Karpas-422 (cell line): ENCODE measurements around the gene RNU7-1. TPM values are rescaled to one million over a fixed set of nuclear protein-coding genes. Genes with fewer than 3 reads are reported as not detected.

ENCODE experiments used
- DNase-seq: peaks from one replicate; pipeline ENCODE4 v3.0.0-alpha.2; 2015
- H2AFZ ChIP-seq: fragments of 200-600 bp; sonication (generic); 2 replicates; pipeline ENCODE4 v1.6.1; 2014; ENCODE audit warnings: antibody characterized with exemption, low read length, mixed read lengths
- H3K27ac ChIP-seq: fragments of 200-600 bp; sonication (generic); 2 replicates; pipeline ENCODE4 v1.5.1; 2014; ENCODE audit warnings: mild to moderate bottlenecking, low read length, moderate library complexity
- H3K27me3 ChIP-seq: fragments of 200-600 bp; sonication (generic); 2 replicates; pipeline ENCODE4 v1.6.1; 2014; ENCODE audit warnings: low read length, mixed read lengths
- H3K36me3 ChIP-seq: fragments of 200-600 bp; sonication (generic); 2 replicates; pipeline ENCODE4 v1.6.1; 2014; ENCODE audit warnings: low read length, mixed read lengths; ENCODE audit not compliant: insufficient read depth
- H3K4me1 ChIP-seq: fragments of 200-600 bp; sonication (generic); 2 replicates; pipeline ENCODE4 v1.6.1; 2014; ENCODE audit warnings: mild to moderate bottlenecking, low read length, mixed read lengths
- H3K4me2 ChIP-seq: fragments of 200-600 bp; sonication (generic); 2 replicates; pipeline ENCODE4 v1.6.1; 2014; ENCODE audit warnings: low read length, low read depth, mild to moderate bottlenecking; ENCODE audit not compliant: poor library complexity, severe bottlenecking
- H3K4me3 ChIP-seq: fragments of 200-600 bp; sonication (generic); 2 replicates; pipeline ENCODE4 v1.5.1; 2014; ENCODE audit warnings: mild to moderate bottlenecking, antibody characterized with exemption, low read length, mixed read lengths
- H3K79me2 ChIP-seq: fragments of 200-600 bp; sonication (generic); 2 replicates; pipeline ENCODE4 v1.6.1; 2014; ENCODE audit warnings: mild to moderate bottlenecking, low read length, mixed read lengths
- H3K9ac ChIP-seq: fragments of 200-600 bp; sonication (generic); 2 replicates; pipeline ENCODE4 v1.6.0; 2014; ENCODE audit warnings: low read length
- H3K9me2 ChIP-seq: fragments of 200-600 bp; sonication (generic), shearing (Covaris generic); replicated peaks from 2 replicates; pipeline ENCODE4 v1.6.0; 2014; ENCODE audit warnings: mild to moderate bottlenecking, low read length, moderate library complexity; ENCODE audit not compliant: insufficient read depth
- H3K9me3 ChIP-seq: fragments of 300-700, 200-600 bp; sonication (generic); 2 replicates; pipeline ENCODE4 v1.6.1; 2014; ENCODE audit warnings: low read length, mixed read lengths
- H4K20me1 ChIP-seq: fragments of 200-600 bp; sonication (generic); 2 replicates; pipeline ENCODE4 v1.6.1; 2014; ENCODE audit warnings: mild to moderate bottlenecking, antibody characterized with exemption, low read length, low read depth; ENCODE audit not compliant: insufficient read depth
- total RNA-seq: library from RNA; depleted of rRNA; stranded (reverse); fragments of >200 nt; shearing (Covaris generic); gene quantifications from 2 replicates; pipeline ENCODE4 v1.2.3, GENCODE V29; 2014; ENCODE audit warnings: low replicate concordance

Gene RNU7-1
- total RNA-seq, 1 experiment from 2014 or later = not detected

DNA sequence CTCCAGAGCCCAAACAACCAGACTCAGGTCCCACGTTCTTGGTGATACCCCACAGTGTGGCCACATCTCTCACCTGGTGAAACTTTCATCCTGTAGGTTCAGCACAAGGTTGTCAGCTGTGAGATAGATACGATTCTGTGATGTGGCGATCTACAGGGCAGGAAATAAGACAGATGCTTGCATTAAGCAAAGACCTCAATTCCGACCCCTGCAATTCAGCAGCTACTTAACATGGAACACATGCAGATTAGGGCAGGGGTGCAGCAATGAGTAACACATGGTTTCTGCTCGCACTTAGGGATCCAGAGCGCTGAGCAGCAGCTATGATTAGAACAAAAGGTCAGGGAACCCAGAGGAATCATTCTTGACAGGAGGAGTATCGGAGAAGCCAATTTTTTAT, 22.7 kb downstream of the RNU7-1 start:
- Histone ChIP-seq H3K27me3 (no peaks in the 10 kb centered on the region), H3K9ac (no peak overlapping the region), H3K79me2 (peaks cover 31% of the 10 kb centered on the region), H3K4me1 (peaks cover 46% of the 10 kb centered on the region), H3K9me2 (no peaks in the 10 kb centered on the region), H3K4me3 (no peak overlapping the region), H3K27ac (peak overlapping the region; percentile 58), H2AFZ (no peak overlapping the region), H4K20me1 (0 out of 2 replicates have a peak, but pooled peaks cover 5% of the 10 kb centered on the region), H3K36me3 (peaks cover 33% of the 10 kb centered on the region), H3K9me3 (no peaks in the 10 kb centered on the region), H3K4me2 (no peak overlapping the region)
- DNase-seq = no peak

- H3K36me3 ChIP-seq = peaks cover 38% of the 10 kb centered on the region
- no peaks in the 10 kb centered on the region for H3K9me2 ChIP-seq
- H4K20me1 ChIP-seq = 0 out of 2 replicates have a peak, but pooled peaks cover 5% of the 10 kb centered on the region
- H3K79me2 ChIP-seq = peaks cover 45% of the 10 kb centered on the region
- peak overlapping the region; percentile 99; the same call in 1 of the 2 replicates for H3K9ac ChIP-seq
- peaks cover 48% of the 10 kb centered on the region for H3K4me1 ChIP-seq
- H3K4me2 ChIP-seq = no peak overlapping the region
- DNase-seq = no peak
- H3K9me3 ChIP-seq = no peaks in the 10 kb centered on the region
- no peak overlapping the region for H3K27ac ChIP-seq
- no peak overlapping the region for H2AFZ ChIP-seq
- H3K4me3 ChIP-seq = no peak overlapping the region
- no peaks in the 10 kb centered on the region for H3K27me3 ChIP-seq
These were observed 24.1 kb downstream of the RNU7-1 start for GRCh38 chr12:6967651-6968100.

- H3K79me2 ChIP-seq = peaks cover 50% of the 10 kb centered on the region
- H4K20me1 ChIP-seq = 0 out of 2 replicates have a peak, but pooled peaks cover 5% of the 10 kb centered on the region
- no peak overlapping the region for H2AFZ ChIP-seq
- H3K9me2 ChIP-seq = no peaks in the 10 kb centered on the region
- H3K9me3 ChIP-seq = no peaks in the 10 kb centered on the region
- no peaks in the 10 kb centered on the region for H3K27me3 ChIP-seq
- peak overlapping the region; percentile 86 for H3K27ac ChIP-seq
- peaks cover 55% of the 10 kb centered on the region for H3K4me1 ChIP-seq
- H3K4me2 ChIP-seq = peak overlapping the region; percentile 67
- H3K4me3 ChIP-seq = peak overlapping the region; percentile 95; the same call in 1 of the 2 replicates
- peaks cover 41% of the 10 kb centered on the region for H3K36me3 ChIP-seq
- no peak for DNase-seq
- peak overlapping the region; percentile 99 for H3K9ac ChIP-seq
These were observed 24.8 kb downstream of the RNU7-1 start for GRCh38 chr12:6968426-6968825.

DNA sequence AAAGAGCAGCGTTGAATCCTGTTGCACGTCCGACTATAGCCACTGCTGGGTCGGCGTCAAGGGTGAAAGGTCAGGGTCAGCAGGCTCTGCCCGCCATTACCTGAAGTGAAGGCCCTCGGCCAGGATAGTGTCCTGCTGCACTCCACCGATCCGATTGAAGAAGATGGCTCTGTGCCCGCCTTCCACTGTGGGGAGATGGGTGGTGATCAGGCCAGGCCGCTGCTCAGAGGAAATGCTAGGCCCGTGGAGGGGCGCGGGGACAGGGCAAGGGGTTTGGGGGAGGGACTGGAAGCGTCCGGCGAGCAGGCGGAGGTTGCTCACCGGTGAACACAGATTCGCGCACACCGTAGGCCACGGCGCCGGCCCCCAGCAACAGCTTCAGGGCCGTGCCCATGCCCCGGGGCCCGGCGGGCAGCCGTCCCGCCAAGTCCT, 26.5 kb downstream of the RNU7-1 start:
- DNase-seq = peak; percentile 62
- H2AFZ ChIP-seq = no peak overlapping the region
- H3K79me2 ChIP-seq = peaks cover 50% of the 10 kb centered on the region
- H3K27ac ChIP-seq = peak overlapping the region; percentile 86
- peak overlapping the region; percentile 99 for H3K9ac ChIP-seq
- peak overlapping the region; percentile 67 for H3K4me2 ChIP-seq
- H4K20me1 ChIP-seq = 0 out of 2 replicates have a peak, but pooled peaks cover 5% of the 10 kb centered on the region
- H3K36me3 ChIP-seq = peaks cover 48% of the 10 kb centered on the region
- peaks cover 64% of the 10 kb centered on the region for H3K4me1 ChIP-seq
- H3K9me2 ChIP-seq = no peaks in the 10 kb centered on the region
- no peaks in the 10 kb centered on the region for H3K9me3 ChIP-seq
- no peaks in the 10 kb centered on the region for H3K27me3 ChIP-seq
- H3K4me3 ChIP-seq = peak overlapping the region; percentile 95

GRCh38 chr12:6974180-6974579, 30.6 kb downstream of the RNU7-1 start:
- H3K4me1 ChIP-seq = peaks cover 45% of the 10 kb centered on the region
- H3K27ac ChIP-seq = peak overlapping the region; percentile 84
- H3K4me3 ChIP-seq = peak overlapping the region; percentile 95; the same call in 1 of the 2 replicates
- H3K27me3 ChIP-seq = no peaks in the 10 kb centered on the region
- peaks cover 38% of the 10 kb centered on the region for H3K79me2 ChIP-seq
- H3K4me2 ChIP-seq = peak overlapping the region; percentile 98
- peak overlapping the region; percentile 52 for H3K9ac ChIP-seq
- DNase-seq = peak; percentile 87
- H3K36me3 ChIP-seq = peaks cover 52% of the 10 kb centered on the region
- H4K20me1 ChIP-seq = 0 out of 2 replicates have a peak, but pooled peaks cover 4% of the 10 kb centered on the region
- H3K9me3 ChIP-seq = no peaks in the 10 kb centered on the region
- H2AFZ ChIP-seq = no peak overlapping the region
- H3K9me2 ChIP-seq = no peaks in the 10 kb centered on the region

DNA sequence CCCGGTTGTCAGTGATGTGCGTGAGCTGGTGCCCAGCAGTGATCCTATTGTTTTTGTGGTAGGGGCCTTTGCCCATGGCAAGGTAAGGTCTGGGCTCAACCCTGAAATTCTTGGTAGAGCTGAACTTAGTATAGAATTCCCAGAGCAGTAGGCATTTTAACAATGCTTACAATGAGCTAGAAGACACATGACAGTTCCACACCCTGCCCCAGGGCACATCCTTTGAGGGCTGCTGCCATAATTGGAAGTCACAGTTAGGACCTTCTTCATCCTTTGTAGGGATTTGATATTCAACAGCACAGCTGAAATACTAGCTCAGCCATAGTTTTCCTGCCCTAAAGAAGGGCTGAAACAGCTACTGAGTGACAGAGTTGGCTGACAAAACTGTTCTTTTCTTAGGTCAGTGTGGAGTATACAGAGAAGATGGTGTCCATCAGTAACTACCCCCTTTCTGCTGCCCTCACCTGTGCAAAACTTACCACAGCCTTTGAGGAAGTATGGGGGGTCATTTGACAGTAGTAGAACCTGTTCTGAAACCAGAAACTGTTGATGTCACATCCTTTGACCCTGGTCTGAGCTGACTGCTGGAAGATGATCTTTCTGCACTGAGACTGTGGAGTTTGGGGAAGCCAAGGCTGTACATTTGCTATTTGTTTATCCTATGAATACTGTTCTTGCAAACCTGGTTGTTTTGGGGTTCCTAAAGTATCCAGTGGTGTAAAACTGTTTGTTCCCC, 31.8 kb downstream of the RNU7-1 start:
- peaks cover 42% of the 10 kb centered on the region for H3K4me1 ChIP-seq
- peaks cover 25% of the 10 kb centered on the region for H3K79me2 ChIP-seq
- no peaks in the 10 kb centered on the region for H3K9me2 ChIP-seq
- no peaks in the 10 kb centered on the region for H3K9me3 ChIP-seq
- no peak for DNase-seq
- no peak overlapping the region for H3K4me3 ChIP-seq
- no peaks in the 10 kb centered on the region for H3K27me3 ChIP-seq
- no peak overlapping the region for H3K9ac ChIP-seq
- no peak overlapping the region for H3K4me2 ChIP-seq
- no peak overlapping the region for H2AFZ ChIP-seq
- 0 out of 2 replicates have a peak, but pooled peaks cover 4% of the 10 kb centered on the region for H4K20me1 ChIP-seq
- peak overlapping the region; percentile 84 for H3K27ac ChIP-seq
- H3K36me3 ChIP-seq = peaks cover 54% of the 10 kb centered on the region

DNA sequence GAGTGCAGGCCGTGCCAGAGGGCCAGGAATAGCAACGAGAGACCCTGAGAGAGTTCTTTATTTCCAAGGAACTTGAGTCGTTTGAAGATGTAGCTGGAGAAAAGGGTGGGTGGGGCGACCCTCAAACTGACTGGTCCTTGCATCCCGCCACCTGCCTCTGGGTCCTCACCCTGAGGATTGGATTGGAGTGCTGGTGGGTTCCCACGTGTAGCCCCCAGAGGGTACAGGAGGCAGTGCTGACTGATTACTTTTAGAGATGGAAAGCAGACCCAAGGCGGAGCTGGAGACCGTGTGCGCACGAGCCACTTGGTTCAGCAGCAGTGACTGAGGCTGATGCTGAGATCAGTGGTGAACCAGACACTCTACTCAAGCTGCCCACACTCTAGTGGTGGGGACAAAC, 34.0 kb downstream of the RNU7-1 start:
- no peaks in the 10 kb centered on the region for H3K27me3 ChIP-seq
- peaks cover 63% of the 10 kb centered on the region for H3K36me3 ChIP-seq
- H2AFZ ChIP-seq = no peak overlapping the region
- no peaks in the 10 kb centered on the region for H3K9me2 ChIP-seq
- H3K4me3 ChIP-seq = no peak overlapping the region
- no peak for DNase-seq
- peaks cover 6% of the 10 kb centered on the region for H3K79me2 ChIP-seq
- H3K9ac ChIP-seq = no peak overlapping the region
- no peaks in the 10 kb centered on the region for H3K9me3 ChIP-seq
- no peak overlapping the region for H3K27ac ChIP-seq
- H4K20me1 ChIP-seq = 0 out of 2 replicates have a peak, but pooled peaks cover 4% of the 10 kb centered on the region
- peaks cover 30% of the 10 kb centered on the region for H3K4me1 ChIP-seq
- H3K4me2 ChIP-seq = no peak overlapping the region

- H3K4me3 ChIP-seq = no peak overlapping the region
- no peak for DNase-seq
- H3K4me1 ChIP-seq = peaks cover 24% of the 10 kb centered on the region
- H2AFZ ChIP-seq = no peak overlapping the region
- H3K9me2 ChIP-seq = no peaks in the 10 kb centered on the region
- H3K27ac ChIP-seq = no peak overlapping the region
- H3K36me3 ChIP-seq = peaks cover 65% of the 10 kb centered on the region
- H3K79me2 ChIP-seq = peaks cover under 1% of the 10 kb centered on the region; the same call in 1 of the 2 replicates
- H3K9me3 ChIP-seq = no peaks in the 10 kb centered on the region
- 0 out of 2 replicates have a peak, but pooled peaks cover 4% of the 10 kb centered on the region for H4K20me1 ChIP-seq
- no peak overlapping the region for H3K9ac ChIP-seq
- no peaks in the 10 kb centered on the region for H3K27me3 ChIP-seq
- H3K4me2 ChIP-seq = no peak overlapping the region
These were observed 34.6 kb downstream of the RNU7-1 start for GRCh38 chr12:6978188-6978587.
